SK-N-SH treated with all-trans-retinoic acid at 6 μM for 48 hours (cell line): ENCODE data around the gene NRBF2.
"Not testable (repeated sequence)": the region's sequence is repeated elsewhere in the genome, so short reads cannot be mapped to it uniquely, and the experiment has no call there.

Experiments
- ATAC-seq: fragments of 200-7000 bp; cut with Tn5 transposase; 3 replicates; pipeline ENCODE4 v1.9.1; 2020; ENCODE audit warnings: mild to moderate bottlenecking, moderate library complexity
- ARNTL ChIP-seq: fragments of 450-650 bp; formaldehyde crosslinking; IDR thresholded peaks from 2 replicates; pipeline ENCODE4 v1.5.0; 2020; ENCODE audit warnings: low read depth, mild to moderate bottlenecking, moderate library complexity, borderline replicate concordance
- BACH2 ChIP-seq: fragments of 250-450 bp; sonication (Bioruptor Pico); IDR thresholded peaks from 2 replicates; pipeline ENCODE4 v1.9.0; 2021; ENCODE audit warnings: mild to moderate bottlenecking, borderline replicate concordance
- ESRRG ChIP-seq: fragments of 250-450 bp; sonication (Bioruptor Pico); IDR thresholded peaks from 2 replicates; pipeline ENCODE4 v1.6.1; 2021; ENCODE audit warnings: mild to moderate bottlenecking
- GLIS3 ChIP-seq: fragments of 250-450 bp; sonication (Bioruptor Pico); IDR thresholded peaks from 2 replicates; pipeline ENCODE4 v1.5.0; 2020; ENCODE audit warnings: mild to moderate bottlenecking, moderate library complexity
- ISL1 ChIP-seq: fragments of 250-450 bp; sonication (Bioruptor Pico); IDR thresholded peaks from 2 replicates; pipeline ENCODE4 v2.1.2; 2022; ENCODE audit warnings: mild to moderate bottlenecking, moderate library complexity
- OSR1 ChIP-seq: fragments of 250-450 bp; sonication (Bioruptor Pico); IDR thresholded peaks from 2 replicates; pipeline ENCODE4 v1.8.0; 2022; ENCODE audit warnings: moderate library complexity, mild to moderate bottlenecking, inconsistent platforms
- PPARA ChIP-seq: fragments of 250-450 bp; sonication (Bioruptor Pico); IDR thresholded peaks from 2 replicates; pipeline ENCODE4 v1.5.0; 2020; ENCODE audit warnings: mild to moderate bottlenecking, borderline replicate concordance
- RARB ChIP-seq: fragments of 250-450 bp; sonication (Bioruptor Pico); IDR thresholded peaks from 2 replicates; pipeline ENCODE4 v1.8.0; 2021; ENCODE audit warnings: mild to moderate bottlenecking, moderate library complexity
- SNAI2 ChIP-seq: fragments of 250-450 bp; sonication (Bioruptor Pico); IDR thresholded peaks from 2 replicates; pipeline ENCODE4 v1.5.0; 2020; ENCODE audit warnings: mild to moderate bottlenecking, moderate library complexity
- TCF4 ChIP-seq: fragments of 250-450 bp; sonication (Bioruptor Pico); IDR thresholded peaks from 2 replicates; pipeline ENCODE4 v1.8.0; 2021; ENCODE audit warnings: mild to moderate bottlenecking, moderate library complexity, borderline replicate concordance
- TOX ChIP-seq: fragments of 250-450 bp; sonication (Bioruptor Pico); IDR thresholded peaks from 2 replicates; pipeline ENCODE4 v1.8.0; 2021; ENCODE audit warnings: mild to moderate bottlenecking, moderate library complexity, borderline replicate concordance
- ZC3H10 ChIP-seq: fragments of 250-450 bp; sonication (Bioruptor Pico); IDR thresholded peaks from 2 replicates; pipeline ENCODE4 v1.5.1; 2021; ENCODE audit warnings: mild to moderate bottlenecking, moderate library complexity
- ZFP3 ChIP-seq: fragments of 250-450 bp; sonication (Bioruptor Pico); IDR thresholded peaks from 2 replicates; pipeline ENCODE4 v1.5.0; 2020; ENCODE audit warnings: mild to moderate bottlenecking, moderate library complexity
- ZFP30 ChIP-seq: fragments of 450-650 bp; formaldehyde crosslinking; IDR thresholded peaks from 2 replicates; pipeline ENCODE4 v1.5.0; 2022; ENCODE audit warnings: mild to moderate bottlenecking, moderate library complexity
- ZNF565 ChIP-seq: fragments of 450-650 bp; formaldehyde crosslinking; conservative IDR thresholded peaks from 2 replicates; pipeline ENCODE4 v1.5.0; 2020; ENCODE audit warnings: low read depth, mild to moderate bottlenecking, moderate library complexity
- ZNF70 ChIP-seq: fragments of 450-650 bp; formaldehyde crosslinking; IDR thresholded peaks from 2 replicates; pipeline ENCODE4 v1.5.0; 2020; ENCODE audit warnings: mild to moderate bottlenecking, moderate library complexity
- ZNF8 ChIP-seq: fragments of 450-650 bp; formaldehyde crosslinking; IDR thresholded peaks from 2 replicates; pipeline ENCODE4 v1.5.0; 2020; ENCODE audit warnings: mild to moderate bottlenecking, moderate library complexity
- TF ChIP-seq, protein P1 (sequence below): fragments of 250-450 bp; sonication (Bioruptor Pico); IDR thresholded peaks from 2 replicates; pipeline ENCODE4 v1.5.0; 2020; ENCODE audit warnings: mild to moderate bottlenecking, moderate library complexity
- TF ChIP-seq, protein P2 (sequence below): fragments of 250-450 bp; sonication (Bioruptor Pico); IDR thresholded peaks from 2 replicates; pipeline ENCODE4 v1.8.0; 2021; ENCODE audit warnings: low read depth, mild to moderate bottlenecking, moderate library complexity, borderline replicate concordance
- TF ChIP-seq, protein P3 (sequence below): fragments of 250-450 bp; sonication (Bioruptor Pico); IDR thresholded peaks from 2 replicates; pipeline ENCODE4 v1.8.0; 2020; ENCODE audit warnings: mild to moderate bottlenecking, moderate library complexity, borderline replicate concordance
- TF ChIP-seq, protein P4 (sequence below): fragments of 250-450 bp; sonication (Bioruptor Pico); IDR thresholded peaks from 2 replicates; pipeline ENCODE4 v1.5.1; 2020; ENCODE audit warnings: low read depth, mild to moderate bottlenecking, moderate library complexity

NRBF2 gene

DNA sequence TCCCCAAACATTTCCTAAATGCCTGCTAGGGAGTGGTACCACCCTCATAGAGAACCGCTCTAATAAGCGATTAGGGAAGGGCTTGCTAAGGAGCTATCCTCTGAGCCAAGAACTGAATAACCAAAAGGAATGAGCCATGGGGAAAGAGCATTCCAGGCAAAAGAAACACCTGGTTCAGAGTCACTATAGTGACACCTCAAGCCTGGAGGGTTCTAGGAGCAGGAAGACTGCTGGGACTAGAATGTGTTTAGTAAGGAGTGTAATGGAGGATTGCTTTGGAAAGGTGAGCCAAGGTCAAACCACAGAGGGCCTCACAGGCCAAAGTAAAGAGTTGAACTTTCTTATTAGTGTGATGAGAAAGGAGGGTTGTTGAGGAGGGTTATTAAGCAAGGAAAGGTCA, 38.7 kb upstream of the NRBF2 start:
- no peak for ATAC-seq
- TF ChIP-seq PPARA (CRISPR knock-in tag) = no peak
- no peak for TF ChIP-seq GLIS3 (CRISPR knock-in tag)

DNA sequence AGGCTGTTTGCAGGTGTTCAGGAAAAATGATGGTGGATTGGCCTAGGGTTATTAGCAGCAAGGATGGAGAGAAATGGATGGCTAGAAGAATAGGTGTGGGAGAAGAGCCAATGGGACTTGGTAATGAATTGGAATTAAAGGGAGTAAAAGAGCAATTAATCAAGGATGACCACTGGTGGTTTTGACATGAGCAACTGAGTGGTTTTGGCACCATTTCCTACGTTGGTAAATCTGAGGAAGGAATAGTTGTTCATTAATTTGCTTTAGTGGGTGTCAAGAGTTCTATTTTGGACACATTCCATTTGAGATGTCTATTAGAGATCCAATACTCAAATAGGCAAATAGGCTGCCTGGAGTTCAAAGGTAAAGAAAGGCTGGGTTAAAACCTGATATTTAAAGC, 38.2 kb upstream of the NRBF2 start:
- ATAC-seq = no peak
- TF ChIP-seq ISL1 (CRISPR knock-in tag) = no peak
- TF ChIP-seq TOX (CRISPR knock-in tag) = no peak
- no peak for TF ChIP-seq ZNF8
- no peak for TF ChIP-seq OSR1 (CRISPR knock-in tag)
- no peak for TF ChIP-seq GLIS3 (CRISPR knock-in tag)
- no peak for TF ChIP-seq ARNTL (CRISPR knock-in tag)
- TF ChIP-seq TCF4 (CRISPR knock-in tag) = no peak
- no peak for TF ChIP-seq RARB (CRISPR knock-in tag)
- TF ChIP-seq, protein P1, sequence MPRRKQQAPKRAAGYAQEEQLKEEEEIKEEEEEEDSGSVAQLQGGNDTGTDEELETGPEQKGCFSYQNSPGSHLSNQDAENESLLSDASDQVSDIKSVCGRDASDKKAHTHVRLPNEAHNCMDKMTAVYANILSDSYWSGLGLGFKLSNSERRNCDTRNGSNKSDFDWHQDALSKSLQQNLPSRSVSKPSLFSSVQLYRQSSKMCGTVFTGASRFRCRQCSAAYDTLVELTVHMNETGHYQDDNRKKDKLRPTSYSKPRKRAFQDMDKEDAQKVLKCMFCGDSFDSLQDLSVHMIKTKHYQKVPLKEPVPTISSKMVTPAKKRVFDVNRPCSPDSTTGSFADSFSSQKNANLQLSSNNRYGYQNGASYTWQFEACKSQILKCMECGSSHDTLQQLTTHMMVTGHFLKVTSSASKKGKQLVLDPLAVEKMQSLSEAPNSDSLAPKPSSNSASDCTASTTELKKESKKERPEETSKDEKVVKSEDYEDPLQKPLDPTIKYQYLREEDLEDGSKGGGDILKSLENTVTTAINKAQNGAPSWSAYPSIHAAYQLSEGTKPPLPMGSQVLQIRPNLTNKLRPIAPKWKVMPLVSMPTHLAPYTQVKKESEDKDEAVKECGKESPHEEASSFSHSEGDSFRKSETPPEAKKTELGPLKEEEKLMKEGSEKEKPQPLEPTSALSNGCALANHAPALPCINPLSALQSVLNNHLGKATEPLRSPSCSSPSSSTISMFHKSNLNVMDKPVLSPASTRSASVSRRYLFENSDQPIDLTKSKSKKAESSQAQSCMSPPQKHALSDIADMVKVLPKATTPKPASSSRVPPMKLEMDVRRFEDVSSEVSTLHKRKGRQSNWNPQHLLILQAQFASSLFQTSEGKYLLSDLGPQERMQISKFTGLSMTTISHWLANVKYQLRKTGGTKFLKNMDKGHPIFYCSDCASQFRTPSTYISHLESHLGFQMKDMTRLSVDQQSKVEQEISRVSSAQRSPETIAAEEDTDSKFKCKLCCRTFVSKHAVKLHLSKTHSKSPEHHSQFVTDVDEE = no peak
- TF ChIP-seq ZNF565 (CRISPR knock-in tag) = no peak
- TF ChIP-seq ZFP30 (CRISPR knock-in tag) = no peak
- no peak for TF ChIP-seq PPARA (CRISPR knock-in tag)
- TF ChIP-seq, protein P2, sequence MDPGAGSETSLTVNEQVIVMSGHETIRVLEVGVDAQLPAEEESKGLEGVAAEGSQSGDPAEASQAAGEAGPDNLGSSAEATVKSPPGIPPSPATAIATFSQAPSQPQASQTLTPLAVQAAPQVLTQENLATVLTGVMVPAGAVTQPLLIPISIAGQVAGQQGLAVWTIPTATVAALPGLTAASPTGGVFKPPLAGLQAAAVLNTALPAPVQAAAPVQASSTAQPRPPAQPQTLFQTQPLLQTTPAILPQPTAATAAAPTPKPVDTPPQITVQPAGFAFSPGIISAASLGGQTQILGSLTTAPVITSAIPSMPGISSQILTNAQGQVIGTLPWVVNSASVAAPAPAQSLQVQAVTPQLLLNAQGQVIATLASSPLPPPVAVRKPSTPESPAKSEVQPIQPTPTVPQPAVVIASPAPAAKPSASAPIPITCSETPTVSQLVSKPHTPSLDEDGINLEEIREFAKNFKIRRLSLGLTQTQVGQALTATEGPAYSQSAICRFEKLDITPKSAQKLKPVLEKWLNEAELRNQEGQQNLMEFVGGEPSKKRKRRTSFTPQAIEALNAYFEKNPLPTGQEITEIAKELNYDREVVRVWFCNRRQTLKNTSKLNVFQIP (CRISPR knock-in tag) = no peak
- no peak for TF ChIP-seq ZFP3
- TF ChIP-seq, protein P3, sequence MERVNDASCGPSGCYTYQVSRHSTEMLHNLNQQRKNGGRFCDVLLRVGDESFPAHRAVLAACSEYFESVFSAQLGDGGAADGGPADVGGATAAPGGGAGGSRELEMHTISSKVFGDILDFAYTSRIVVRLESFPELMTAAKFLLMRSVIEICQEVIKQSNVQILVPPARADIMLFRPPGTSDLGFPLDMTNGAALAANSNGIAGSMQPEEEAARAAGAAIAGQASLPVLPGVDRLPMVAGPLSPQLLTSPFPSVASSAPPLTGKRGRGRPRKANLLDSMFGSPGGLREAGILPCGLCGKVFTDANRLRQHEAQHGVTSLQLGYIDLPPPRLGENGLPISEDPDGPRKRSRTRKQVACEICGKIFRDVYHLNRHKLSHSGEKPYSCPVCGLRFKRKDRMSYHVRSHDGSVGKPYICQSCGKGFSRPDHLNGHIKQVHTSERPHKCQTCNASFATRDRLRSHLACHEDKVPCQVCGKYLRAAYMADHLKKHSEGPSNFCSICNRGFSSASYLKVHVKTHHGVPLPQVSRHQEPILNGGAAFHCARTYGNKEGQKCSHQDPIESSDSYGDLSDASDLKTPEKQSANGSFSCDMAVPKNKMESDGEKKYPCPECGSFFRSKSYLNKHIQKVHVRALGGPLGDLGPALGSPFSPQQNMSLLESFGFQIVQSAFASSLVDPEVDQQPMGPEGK (CRISPR knock-in tag) = no peak
- no peak for TF ChIP-seq BACH2 (CRISPR knock-in tag)
- no peak for TF ChIP-seq ZC3H10 (CRISPR knock-in tag)
- no peak for TF ChIP-seq ESRRG
- TF ChIP-seq, protein P4, sequence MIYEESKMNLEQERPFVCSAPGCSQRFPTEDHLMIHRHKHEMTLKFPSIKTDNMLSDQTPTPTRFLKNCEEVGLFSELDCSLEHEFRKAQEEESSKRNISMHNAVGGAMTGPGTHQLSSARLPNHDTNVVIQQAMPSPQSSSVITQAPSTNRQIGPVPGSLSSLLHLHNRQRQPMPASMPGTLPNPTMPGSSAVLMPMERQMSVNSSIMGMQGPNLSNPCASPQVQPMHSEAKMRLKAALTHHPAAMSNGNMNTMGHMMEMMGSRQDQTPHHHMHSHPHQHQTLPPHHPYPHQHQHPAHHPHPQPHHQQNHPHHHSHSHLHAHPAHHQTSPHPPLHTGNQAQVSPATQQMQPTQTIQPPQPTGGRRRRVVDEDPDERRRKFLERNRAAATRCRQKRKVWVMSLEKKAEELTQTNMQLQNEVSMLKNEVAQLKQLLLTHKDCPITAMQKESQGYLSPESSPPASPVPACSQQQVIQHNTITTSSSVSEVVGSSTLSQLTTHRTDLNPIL (CRISPR knock-in tag) = no peak
- no peak for TF ChIP-seq SNAI2

DNA sequence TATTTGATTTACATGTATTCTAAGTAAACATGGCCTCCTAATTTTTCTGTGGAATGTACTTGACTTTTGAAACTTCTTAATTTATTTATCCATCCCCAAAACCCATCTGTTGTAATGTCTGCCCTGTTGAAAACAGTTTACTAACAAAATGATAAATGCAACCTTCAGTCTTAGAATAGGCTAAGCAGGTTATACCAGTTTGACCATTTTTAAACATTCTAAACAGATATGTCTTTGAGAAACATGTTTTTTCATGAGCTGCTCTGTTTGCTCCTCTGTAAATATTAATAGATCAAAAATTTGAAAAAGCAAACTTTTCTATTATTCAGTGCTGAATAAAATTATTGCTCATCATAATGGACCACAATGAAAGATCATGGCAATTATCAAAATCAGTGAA, 33.4 kb upstream of the NRBF2 start:
- ATAC-seq = no peak
- TF ChIP-seq ZFP30 (CRISPR knock-in tag) = no peak
- TF ChIP-seq, protein P3 (CRISPR knock-in tag) = no peak
- TF ChIP-seq ZC3H10 (CRISPR knock-in tag) = no peak
- TF ChIP-seq ZNF70 (CRISPR knock-in tag) = no peak
- no peak for TF ChIP-seq GLIS3 (CRISPR knock-in tag)
- TF ChIP-seq, protein P2 (CRISPR knock-in tag) = no peak
- no peak for TF ChIP-seq PPARA (CRISPR knock-in tag)

DNA sequence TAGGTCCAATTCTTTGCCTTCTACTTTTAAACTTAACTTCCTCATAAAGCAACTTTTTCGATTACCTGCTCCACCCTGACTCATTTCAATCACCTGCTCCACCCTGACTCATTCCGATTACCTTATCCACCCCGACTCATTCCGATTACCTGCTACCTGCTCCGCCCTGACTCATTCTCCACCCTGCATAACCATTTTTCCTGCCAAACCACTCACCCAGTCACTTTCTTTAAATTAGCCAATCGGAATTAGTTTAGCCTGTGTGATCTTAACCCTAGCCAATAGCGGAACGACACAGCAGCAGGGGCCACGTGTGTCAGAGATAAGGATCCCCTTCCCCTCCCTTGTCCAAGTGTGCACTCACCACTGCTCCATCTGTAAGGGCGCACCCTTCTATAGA, 32.0 kb upstream of the NRBF2 start:
- not testable (repeated sequence) for ATAC-seq

DNA sequence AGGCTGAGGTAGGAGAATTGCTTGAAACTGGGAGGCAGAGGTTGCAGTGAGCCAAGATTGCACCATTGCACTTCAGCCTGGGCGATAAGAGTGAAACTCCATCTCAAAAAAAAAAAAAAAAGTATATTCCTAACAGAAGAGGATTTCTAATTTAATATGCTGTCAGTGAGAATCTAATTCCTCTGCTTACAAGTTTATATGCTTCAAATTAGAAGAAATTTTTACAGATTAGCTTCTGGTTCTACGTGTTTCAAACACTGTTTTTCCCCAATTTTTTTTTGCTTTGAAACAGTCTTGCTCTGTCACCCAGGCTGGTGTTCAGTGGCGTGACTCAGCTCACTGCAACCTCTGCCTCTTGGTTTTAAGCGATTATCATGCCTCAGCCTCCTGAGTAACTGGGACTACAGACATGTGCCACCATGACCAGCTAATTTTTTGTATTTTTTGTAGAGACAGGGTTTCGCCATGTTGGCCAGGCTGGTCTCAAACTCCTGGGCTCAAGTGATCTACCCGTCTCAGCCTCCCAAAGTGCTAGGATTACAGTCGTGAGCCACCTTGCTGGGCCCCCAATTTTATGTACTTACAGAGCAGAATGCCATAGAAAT, 30.7 kb upstream of the NRBF2 start:
- not testable (repeated sequence) for ATAC-seq

DNA sequence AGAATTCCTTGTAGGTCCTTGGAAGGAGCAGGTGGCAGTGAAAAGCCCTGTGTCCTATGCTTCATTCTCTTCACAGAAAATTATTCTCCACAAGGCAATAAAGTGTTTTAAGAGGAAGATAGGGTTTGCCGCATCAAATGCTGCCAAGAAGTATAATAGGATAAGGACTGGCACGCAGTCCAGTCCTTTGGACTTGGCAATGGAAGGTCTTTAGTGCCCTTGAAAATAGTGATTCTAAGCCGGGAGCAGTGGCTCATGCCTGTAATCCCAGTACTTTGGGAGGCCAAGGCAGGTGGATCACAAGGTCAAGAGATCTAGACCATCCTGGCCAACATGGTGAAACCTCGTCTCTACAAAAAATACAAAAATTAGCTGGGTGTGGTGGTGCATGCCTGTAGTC, 29.9 kb upstream of the NRBF2 start:
- not testable (repeated sequence) for ATAC-seq
